GM19372 (cell line): Measurements from ENCODE around the gene GOLGA6L10.
"Not testable (repeated sequence)": the region's sequence is repeated elsewhere in the genome, so short reads cannot be mapped to it uniquely, and the experiment has no call there.

Source experiments
- ATAC-seq: cut with Tn5 transposase; IDR thresholded peaks from one replicate; pipeline ENCODE4 v1.9.1; 2021; ENCODE audit warnings: mild to moderate bottlenecking, low read depth, moderate library complexity; ENCODE audit not compliant: unreplicated experiment

Gene GOLGA6L10, protein sequence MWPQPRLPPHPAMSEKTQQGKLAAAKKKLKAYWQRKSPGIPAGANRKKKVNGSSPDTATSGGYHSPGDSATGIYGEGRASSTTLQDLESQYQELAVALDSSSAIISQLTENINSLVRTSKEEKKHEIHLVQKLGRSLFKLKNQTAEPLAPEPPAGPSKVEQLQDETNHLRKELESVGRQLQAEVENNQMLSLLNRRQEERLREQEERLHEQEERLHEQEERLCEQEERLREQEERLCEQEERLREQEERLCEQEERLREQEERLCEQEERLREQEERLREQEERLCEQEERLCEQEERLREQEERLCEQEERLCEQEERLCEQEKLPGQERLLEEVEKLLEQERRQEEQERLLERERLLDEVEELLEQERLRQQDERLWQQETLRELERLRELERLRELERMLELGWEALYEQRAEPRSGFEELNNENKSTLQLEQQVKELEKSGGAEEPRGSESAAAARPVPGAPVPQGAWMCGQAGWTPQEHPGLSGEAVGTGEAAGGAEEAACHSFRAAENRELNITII

DNA sequence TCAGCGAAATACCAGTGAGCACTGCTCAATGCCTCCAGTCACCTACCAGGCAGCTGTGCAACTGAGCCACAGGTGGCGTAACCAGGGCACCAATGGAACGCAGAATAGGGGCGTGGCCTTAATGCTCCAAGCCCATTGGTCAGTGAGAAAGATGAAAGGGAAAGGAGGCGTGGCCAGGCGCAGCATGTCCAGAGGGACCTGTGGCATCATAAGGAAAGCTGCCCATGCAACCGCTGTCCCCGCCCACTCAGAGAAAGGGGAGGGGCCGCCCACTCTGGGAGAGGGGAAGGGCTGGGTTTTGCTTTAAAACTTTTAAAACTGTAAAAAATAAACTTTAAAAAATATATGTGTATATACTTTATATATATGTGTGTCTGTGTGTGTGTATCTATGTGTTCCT lies at the start of gene GOLGA6L10:
TSS of gene GOLGA6L10 (minus strand) at position 101 of the 400 bp plus-strand sequence. CDS start at position 1, 100 bp downstream.
- not testable (repeated sequence) for ATAC-seq

DNA sequence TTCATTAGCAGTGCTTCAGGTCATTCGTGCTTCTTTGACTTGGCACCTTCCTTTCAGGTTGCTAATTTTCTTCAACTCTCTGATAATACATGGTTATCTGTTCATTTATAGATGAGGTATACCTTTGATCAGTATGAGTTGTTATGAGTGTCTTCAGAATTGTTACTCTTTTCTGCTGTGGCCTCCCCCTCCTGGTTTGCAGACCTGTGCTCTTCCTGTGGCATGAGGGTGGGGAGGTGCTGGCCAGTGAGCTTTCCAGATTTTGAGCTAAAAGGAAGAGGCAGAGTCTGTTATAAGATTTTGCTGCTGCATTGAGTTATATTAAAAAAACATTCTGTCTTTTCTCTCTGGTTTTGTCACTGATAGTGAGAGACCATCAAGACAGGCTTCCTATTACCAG lies 49.5 kb upstream of the GOLGA6L10 start:
- no peak for ATAC-seq

DNA sequence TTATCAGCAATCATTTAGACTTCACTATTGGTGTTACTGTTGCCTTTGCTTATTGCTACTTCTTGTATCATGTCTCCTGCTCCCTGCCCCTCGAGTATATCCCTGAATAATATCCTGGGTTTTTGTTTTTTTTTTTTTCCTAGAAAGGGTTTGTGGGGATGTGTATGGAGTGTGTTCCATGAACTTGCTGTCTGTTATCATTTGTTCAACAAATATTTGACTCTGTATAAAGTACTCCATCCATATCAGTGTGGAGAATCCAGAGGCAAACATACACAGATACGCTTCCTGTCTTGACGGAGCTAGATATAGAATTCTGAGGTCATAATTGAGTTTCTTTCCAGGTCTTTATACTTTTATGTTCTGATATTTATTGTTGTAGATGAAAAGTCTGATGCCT lies 48.5 kb upstream of the GOLGA6L10 start:
- no peak for ATAC-seq

DNA sequence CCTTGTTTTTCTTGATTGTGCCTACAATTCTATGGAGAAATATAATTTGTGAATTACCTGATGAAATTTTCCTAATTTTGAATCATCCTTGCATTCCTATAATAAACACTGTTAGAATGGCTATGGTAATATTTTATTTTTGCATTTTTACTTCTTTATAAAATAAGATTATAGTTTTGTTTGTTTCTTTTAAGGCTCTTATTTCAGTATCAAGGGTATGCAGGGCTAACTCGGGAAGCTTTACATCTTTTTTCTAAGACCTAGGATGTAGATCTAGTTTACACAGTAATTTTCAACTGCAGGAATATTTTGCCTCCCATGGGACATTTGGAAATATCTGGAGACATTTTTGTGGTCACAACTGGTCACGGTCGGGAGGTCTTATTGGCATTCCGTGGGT lies 46.5 kb upstream of the GOLGA6L10 start:
- ATAC-seq, result not testable (repeated sequence)

DNA sequence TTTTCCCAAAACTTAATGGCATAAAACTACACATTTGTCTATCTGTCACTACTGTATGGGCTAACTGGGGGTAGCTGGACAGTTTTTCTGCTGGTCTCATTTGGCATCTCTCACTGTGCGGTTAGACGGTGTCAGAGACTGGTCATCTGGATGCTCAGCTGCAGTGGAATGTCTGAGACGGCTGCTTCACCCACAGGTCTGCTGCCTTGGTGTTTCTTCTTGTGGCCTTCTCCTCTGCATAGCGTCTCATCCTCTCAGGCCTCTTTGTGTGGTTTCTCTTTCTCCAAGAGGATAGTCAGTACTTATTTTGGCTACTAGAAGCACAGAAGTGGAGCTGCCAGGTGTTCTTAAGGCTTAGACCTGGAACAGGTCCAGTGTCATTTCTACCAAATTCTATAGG lies 44.4 kb upstream of the GOLGA6L10 start:
- no peak for ATAC-seq

DNA sequence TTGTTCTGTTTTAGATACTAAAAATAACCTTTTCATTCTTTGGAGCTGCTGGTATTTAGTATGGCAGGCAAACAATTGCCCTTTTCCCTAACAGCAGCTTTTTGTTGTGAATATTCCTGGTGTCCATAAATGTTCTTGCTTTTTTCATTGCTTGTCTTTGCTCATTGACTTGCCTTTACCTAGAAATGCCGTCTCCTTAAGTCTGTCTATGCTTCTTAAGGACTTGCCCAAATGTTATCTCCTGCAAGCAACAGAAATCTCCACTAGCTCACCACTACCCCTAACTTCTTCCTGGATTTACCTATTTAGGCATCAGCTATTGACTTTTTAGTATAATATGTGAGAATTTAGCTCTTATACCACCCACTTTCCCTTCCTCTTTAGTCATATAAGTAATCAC lies 42.8 kb upstream of the GOLGA6L10 start:
- not testable (repeated sequence) for ATAC-seq

DNA sequence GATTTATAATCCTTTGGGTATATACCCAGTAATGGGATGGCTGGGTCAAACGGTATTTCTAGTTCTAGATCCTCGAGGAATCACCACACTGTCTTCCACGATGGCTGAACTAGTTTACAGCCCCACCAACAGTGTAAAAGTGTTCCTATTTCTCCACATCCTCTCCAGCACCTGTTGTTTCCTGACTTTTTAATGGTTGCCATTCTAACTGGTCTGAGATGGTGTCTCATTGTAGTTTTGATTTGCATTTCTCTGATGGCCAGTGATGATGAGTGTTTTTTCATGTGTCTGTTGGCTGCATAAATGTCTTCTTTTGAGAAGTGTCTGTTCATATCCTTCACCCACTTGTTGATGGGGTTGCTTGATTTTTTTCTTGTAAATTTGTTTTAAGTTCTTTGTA lies 40.9 kb upstream of the GOLGA6L10 start:
- not testable (repeated sequence) for ATAC-seq

DNA sequence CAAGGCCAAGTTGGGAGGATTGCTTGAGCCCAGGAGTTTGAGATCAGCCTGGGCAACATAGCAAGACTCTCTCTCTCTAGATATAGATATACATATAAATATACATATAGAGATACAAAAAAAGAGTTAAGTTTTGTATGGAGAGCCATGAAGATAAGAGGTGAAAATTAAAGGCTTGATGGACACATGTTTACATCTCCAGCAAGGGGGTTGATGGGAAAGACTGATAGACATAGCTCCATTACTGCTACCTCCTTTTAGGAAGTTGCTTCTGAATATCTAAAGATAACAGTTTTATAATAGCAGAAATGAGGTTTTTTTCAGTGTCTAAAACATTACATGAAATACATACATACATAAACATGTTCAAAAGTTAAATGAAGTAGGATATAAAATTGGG lies 37.9 kb upstream of the GOLGA6L10 start:
- not testable (repeated sequence) for ATAC-seq

DNA sequence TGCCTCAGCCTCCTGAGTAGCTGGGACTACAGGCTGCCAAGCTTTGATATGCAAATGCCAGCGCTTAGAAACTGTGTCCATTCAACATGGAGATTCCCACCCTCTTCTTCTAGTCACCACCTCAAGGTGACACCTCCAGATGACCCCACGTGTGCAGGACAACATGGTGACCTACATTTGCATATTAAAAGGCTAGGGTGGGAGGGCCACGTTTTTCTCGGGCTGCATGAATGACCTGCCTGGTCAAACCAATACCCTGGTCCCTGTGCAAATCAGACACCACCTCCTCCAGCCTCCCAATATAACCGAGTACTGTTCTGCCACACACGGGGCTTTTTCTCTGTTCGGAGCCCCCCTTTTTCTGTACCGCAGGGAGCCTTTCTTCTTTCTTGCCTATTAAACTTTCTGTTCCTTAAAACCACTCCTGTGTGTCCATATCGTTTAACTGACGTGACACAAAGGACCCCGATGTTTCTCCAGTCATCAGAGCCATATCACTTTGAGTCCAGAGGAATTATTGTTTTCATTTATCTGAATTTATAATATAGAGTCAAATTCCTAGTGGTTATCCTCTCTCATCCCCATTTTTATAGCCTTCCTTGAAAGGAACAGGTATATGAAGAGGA lies 32.2 kb upstream of the GOLGA6L10 start:
- ATAC-seq, result not testable (repeated sequence)

DNA sequence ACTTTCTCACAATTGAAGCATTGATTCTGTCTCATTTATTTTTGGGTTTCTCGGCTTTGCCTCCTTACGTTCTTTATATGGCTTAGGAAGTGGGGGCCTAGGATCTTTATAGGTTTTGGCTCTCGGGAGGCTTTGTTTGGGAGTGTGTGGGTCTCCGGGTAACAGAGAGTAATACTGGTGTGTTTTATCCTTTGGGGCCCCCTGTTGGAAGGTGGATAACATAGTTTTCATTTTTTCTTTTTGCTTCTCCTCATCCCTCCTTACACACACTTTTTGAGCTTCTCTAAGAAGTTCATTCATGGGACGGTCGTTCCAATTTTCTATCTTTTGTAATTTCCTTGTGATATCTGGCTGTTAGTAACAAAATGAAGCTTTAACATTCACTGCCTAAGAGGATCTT lies 30.3 kb upstream of the GOLGA6L10 start:
- not testable (repeated sequence) for ATAC-seq

DNA sequence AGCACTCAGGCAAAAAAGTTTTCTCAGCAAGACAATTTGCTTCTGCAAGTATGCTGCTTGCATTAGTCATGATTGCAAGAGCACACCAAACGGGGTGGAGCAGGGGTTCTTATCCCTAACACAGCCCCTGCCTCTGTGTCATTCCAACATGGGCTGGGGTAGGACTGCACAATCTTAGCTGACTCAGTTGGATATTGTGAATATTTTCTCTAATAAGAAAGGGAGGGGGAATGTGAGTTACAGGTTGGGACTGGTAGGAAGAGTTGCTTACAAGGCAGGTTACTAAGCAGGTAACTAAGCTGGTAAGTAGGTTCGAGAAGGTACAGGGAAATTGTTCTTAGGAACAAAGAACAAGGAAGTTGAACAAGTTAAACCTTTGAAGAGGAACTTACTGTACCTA lies 24.4 kb upstream of the GOLGA6L10 start:
- ATAC-seq, result not testable (repeated sequence)

DNA sequence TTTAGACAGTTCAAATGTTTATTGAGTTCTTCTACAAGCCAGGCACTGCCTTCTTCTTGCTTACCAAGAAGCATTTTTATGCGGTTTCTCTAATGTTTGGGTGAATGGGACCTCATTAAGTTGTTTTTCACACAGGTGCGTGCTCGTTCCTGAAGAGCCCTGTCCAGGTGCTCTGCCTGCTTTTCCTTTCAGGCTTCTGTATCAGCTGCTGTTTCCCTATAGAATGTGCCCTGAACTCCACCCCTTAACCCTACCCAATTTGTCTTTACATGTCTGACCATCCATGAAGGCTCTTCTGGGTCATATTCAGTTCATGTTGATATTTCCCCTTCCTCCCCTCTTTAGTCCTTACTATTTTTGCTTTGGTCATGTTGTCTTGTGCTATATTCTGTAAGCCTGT lies 22.4 kb upstream of the GOLGA6L10 start:
- ATAC-seq, result no peak

DNA sequence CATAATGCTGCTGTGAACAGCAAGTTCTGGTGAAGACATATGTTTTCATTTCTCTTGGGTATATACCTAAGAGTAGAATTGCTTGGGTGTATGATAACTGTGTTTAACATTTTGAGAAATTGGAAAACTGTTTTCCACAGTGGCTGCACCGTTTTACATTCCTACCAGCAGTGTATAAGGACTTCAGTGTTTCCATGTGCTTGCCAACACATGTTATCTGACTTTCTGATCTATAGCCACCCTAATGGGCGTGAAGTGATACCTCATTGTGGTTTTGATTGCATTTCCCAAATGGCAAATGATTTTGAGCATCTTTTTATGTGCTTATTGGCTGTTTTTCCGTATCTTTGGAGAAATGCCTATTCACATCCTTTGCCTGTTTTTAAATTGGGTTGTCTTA lies 18.5 kb upstream of the GOLGA6L10 start:
- ATAC-seq, result not testable (repeated sequence)

DNA sequence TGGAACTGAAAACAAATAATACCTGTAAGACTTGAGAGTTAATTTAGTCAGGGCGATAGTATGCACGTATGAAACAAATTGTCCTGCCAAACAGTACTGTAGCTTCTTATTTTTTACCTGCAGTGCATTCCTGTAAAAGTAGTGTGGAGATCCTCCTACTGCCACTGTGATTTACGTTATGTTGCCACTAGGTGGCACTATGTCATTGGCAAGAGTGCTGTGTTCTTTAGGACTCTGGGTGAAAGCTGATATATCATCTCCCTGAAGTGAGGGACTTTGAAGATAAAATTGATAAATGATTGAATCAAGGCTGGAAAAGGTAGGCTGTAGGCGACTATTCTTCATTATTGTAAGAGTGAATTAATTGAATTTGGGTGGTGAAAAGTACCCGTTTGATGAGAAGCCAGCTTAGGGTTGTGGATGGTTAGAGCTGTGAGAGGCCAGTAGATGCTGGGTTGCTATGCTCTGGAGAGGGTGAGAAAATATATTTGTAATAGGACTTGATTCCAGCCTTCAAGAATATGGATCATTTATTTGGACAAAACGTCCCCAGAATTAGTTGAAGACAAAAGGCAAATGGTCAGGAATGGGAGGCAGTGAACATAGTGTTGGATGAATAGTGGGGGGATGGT lies 16.5 kb upstream of the GOLGA6L10 start:
- peak; percentile 92 for ATAC-seq

DNA sequence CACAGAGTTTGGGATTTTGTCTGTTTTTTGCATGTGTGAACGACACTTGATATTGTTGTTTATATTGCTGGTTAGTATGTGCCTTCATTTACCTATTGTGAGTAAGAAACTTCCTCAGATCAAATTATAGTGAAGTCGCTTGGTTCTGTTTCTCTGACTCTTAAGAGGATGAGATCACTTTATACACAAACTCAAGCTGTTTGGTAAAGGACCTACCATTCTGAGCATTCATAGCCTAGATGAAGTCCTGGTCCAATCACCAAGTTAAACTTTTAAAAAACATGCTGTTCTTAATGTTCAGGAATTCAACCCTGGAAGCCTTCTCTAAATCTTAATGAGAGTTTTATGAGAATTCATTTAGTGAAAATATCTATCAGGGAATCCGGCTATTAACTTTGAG lies 15.3 kb upstream of the GOLGA6L10 start:
- not testable (repeated sequence) for ATAC-seq

DNA sequence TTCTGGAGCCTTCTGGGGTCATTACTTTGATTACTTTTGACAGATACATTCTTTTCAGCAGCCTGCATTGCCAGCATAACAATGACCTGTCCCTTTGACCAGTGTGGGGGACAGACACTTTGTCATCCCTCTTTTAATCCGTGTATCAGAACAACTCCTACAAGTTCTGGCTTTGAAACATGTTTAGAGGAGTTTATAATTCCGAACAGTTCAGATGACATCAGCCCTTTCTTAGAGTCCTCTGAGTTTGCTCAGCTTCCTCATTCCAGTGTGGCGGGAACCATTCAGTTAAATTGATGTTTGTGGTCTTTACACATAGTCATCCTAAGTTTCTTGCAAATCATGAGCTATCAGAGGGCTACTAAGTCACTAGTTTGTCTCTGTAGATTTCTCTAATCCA lies 13.5 kb upstream of the GOLGA6L10 start:
- not testable (repeated sequence) for ATAC-seq

DNA sequence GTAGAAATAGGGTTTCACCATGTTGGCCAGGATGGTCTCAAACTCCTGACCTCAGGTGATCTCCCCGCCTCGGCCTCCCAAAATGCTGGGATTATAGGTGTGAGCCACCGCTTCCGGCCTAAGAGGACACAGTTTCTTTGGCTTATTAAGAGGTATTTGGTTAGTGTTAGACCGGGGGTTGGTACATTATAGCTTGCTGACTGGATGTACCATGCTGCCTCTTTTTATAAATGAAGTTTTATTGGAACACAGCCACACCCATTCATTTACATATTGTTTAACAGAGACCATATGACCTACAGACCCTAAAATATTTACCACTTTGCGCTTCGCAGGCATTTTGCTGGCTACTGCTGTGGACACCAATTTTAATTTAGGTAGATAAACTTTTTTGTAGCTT lies 11.3 kb upstream of the GOLGA6L10 start:
- ATAC-seq, result not testable (repeated sequence)

DNA sequence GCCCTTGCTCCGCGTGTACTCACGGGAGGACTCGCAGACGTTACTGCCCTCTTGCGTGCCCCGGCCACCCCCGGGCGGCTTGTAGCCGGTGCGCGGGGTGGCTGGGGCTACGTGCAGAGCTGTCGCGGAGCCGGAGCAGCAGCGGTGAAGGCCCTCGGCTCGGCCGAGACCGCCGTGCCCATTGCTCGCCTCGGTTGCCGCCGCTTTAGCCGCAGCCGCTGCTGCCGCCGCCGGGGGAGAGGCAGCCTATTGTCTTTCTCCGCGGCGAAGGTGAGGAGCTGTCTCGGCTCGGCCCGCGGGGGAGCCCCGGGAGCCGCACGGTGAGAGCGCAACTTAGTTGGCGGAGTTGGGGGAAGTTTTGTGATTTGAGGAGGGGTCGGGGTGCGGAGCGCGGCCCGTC lies 5.8 kb upstream of the GOLGA6L10 start:
- not testable (repeated sequence) for ATAC-seq

DNA sequence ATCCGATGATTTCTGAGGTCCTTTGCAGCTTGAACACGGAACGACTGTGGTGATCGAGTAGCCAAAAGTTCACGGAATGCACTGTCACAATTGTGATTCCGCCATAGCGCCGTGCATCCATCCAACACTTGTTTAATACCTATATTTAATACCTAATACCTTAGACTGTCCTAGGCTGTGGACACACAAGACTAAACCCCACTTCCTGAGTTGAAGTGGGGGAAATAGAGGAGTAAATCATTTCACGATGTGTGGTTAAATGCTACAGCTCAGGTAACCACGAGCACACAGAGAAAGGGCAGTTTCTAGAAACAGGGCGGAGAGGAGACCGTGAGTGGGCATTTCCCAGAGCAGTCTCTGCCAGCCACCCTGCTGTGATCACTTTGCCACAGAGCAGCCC lies 5.3 kb upstream of the GOLGA6L10 start:
- ATAC-seq, result not testable (repeated sequence)

DNA sequence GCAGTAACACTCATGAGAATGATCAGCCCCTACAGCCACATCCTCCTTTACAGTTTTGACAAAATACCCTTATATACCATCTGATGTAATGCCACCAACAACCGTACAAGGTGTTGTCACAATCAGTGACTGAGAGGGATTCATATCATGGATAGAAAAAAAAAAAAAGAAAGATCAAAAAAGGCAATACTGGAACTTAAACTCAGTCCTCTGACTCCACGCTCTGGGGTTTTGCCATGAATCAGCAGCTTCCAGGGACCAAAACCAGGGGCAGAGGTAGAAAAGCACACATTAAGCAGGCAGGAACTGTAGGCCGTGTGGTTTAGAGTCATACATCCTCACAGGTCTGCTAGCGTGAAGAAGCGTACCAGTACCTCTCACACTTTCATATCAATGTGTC lies 1.6 kb downstream of the GOLGA6L10 start:
- not testable (repeated sequence) for ATAC-seq

DNA sequence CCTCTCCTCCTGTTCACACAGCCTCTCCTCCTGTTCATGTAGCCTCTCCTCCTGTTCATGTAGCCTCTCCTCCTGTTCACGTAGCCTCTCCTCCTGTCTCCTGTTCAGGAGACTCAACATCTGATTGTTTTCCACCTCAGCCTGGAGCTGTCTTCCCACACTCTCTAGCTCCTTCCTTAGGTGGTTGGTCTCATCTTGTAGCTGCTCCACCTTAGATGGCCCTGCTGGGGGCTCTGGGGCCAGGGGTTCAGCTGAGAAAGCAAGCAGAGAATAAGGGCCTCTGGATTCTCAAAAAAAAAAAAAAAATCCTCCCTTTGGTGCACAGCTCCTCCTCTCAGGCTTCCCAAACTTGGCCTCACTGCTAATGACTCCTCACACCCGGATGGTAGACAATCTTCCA lies 4.1 kb downstream of the GOLGA6L10 start:
- not testable (repeated sequence) for ATAC-seq
